ENCODE measurements around the gene RNF39.

The RNF39 gene

GRCh38 chr6:30063315-30063714, 12.3 kb downstream of the RNF39 start:
- TF ChIP-seq ZNF565 (CRISPR knock-in tag; conservative IDR thresholded peaks at IDR 0.05; ENCODE audit: low read depth) = no peak
- no peak for ATAC-seq

DNA sequence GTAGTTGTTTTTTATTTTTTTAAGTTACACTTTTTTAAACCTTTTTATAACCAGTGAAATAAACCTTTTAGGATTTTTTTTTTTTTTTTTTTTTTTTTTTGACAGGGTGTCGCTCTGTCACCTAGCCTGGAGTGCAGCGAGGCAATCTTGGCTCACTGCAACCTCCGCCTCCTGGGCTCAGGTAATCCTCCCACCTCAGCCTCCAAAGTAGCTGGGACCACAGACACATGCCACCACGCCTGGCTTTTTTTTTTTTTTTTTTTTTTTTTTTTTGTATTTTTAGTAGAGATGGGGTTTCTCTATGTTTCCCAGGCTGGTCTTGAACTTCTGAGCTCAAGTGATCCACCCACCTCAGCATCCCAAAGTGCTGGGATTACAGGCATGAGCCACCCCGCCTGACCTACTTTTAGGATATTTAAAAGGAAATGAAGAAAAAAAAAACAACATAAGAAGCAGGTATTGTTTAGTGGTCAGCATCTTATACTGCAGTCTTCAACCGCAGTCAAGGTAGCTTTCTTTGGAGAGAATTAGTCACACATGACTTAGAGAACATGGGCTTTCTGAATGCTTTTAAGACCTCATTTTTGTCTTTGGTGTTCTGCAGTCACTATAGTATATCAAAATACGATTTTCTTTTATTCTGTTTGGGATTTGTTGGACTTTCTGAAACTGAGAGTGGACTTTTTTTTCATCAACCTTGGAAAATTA, 12.9 kb downstream of the RNF39 start:
- TF ChIP-seq TOX (CRISPR knock-in tag; IDR thresholded peaks at IDR 0.05; ENCODE audit: borderline replicate concordance) = no peak
- TF ChIP-seq PPARA (CRISPR knock-in tag; IDR thresholded peaks at IDR 0.05; ENCODE audit: borderline replicate concordance) = no peak
- ATAC-seq = no peak

DNA sequence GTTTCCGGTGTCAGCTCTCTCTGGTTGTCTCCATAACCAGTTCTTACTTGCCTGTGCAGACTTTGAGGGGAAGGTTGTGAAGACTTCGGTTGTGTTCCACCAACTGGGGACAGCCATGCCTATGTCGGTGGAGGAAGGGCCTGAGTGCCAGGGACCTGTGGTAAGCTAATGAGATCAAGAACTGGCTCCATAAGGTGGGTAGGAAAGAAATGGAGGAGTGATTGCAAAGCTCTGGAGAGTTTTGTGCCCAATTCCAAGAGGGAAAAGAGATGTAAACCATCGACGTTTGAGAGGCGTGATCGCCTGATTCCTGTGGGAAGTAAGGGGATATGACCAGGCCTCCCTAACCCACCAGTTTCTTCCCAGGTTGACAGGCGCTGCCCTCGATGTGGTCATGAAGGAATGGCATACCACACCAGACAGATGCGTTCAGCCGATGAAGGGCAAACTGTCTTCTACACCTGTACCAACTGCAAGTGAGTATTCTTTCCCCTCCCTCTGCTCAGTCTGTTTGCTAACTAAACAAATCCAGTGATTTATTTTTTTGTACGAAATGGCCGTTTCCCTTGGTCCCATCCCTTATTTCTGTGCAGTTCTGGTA, 13.6 kb downstream of the RNF39 start:
- ATAC-seq = no peak; the same call in 2 of the 3 replicates
- TF ChIP-seq PPARA (CRISPR knock-in tag; IDR thresholded peaks at IDR 0.05; ENCODE audit: borderline replicate concordance) (no peak), BACH2 (CRISPR knock-in tag; IDR thresholded peaks at IDR 0.05; ENCODE audit: borderline replicate concordance) (no peak), SNAI2 (CRISPR knock-in tag; IDR thresholded peaks at IDR 0.05) (no peak), GLIS3 (CRISPR knock-in tag; IDR thresholded peaks at IDR 0.05) (no peak)

DNA sequence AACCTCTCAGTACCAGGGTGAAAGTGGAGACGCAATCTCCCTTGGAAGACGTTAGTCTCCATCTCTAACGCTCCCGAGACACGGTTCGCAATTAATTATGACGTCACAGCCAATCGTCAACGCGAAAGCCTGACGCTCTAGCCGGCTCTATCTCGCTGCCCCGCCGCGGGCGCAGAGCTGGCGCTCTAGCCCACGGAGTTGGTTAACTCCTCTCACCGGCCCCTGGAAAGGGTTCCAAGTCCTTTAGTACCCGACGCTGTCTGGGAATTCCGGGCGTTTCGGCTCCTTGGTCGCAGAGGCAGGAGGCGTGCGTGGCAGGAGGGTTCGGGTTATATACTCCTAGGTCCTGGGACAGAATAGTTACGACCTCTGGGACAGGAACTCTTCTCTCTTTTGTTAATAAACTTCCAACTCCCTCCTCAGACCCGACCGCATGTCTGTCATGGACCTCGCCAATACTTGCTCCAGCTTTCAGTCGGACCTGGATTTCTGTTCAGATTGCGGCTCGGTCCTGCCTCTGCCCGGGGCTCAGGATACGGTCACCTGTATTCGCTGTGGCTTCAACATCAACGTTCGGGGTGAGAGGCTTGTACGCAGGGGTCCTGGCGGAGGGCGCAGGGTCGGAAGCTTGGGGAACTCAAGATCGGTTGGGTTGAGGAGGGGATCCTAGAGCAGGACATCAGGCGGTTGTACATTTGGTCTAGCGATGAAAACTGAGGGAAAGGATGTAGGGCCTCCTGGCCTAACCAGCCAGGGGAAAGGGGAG, 14.3 kb downstream of the RNF39 start, which contains the start of gene POLR1H:
Gene POLR1H (plus strand): TSS at position 174 of the 766 bp plus-strand sequence. CDS start 260 bp downstream, at position 434.
- ATAC-seq = peak; percentile 98
- TF ChIP-seq, protein P1, sequence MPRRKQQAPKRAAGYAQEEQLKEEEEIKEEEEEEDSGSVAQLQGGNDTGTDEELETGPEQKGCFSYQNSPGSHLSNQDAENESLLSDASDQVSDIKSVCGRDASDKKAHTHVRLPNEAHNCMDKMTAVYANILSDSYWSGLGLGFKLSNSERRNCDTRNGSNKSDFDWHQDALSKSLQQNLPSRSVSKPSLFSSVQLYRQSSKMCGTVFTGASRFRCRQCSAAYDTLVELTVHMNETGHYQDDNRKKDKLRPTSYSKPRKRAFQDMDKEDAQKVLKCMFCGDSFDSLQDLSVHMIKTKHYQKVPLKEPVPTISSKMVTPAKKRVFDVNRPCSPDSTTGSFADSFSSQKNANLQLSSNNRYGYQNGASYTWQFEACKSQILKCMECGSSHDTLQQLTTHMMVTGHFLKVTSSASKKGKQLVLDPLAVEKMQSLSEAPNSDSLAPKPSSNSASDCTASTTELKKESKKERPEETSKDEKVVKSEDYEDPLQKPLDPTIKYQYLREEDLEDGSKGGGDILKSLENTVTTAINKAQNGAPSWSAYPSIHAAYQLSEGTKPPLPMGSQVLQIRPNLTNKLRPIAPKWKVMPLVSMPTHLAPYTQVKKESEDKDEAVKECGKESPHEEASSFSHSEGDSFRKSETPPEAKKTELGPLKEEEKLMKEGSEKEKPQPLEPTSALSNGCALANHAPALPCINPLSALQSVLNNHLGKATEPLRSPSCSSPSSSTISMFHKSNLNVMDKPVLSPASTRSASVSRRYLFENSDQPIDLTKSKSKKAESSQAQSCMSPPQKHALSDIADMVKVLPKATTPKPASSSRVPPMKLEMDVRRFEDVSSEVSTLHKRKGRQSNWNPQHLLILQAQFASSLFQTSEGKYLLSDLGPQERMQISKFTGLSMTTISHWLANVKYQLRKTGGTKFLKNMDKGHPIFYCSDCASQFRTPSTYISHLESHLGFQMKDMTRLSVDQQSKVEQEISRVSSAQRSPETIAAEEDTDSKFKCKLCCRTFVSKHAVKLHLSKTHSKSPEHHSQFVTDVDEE (CRISPR knock-in tag; IDR thresholded peaks at IDR 0.05) = peak; percentile 41; the same call in 1 of the 2 replicates
- TF ChIP-seq ESRRG (CRISPR knock-in tag; IDR thresholded peaks at IDR 0.05) = no peak
- TF ChIP-seq ZFP3 (CRISPR knock-in tag; IDR thresholded peaks at IDR 0.05) = peak; percentile 72; the same call in 1 of the 2 replicates
- 0 out of 2 replicates have a peak, but pooled peaks have one; percentile 44 for TF ChIP-seq ZNF565 (CRISPR knock-in tag; conservative IDR thresholded peaks at IDR 0.05; ENCODE audit: low read depth)
- TF ChIP-seq CSDC2 (CRISPR knock-in tag; IDR thresholded peaks at IDR 0.05) = peak; percentile 57; the same call in 1 of the 2 replicates

DNA sequence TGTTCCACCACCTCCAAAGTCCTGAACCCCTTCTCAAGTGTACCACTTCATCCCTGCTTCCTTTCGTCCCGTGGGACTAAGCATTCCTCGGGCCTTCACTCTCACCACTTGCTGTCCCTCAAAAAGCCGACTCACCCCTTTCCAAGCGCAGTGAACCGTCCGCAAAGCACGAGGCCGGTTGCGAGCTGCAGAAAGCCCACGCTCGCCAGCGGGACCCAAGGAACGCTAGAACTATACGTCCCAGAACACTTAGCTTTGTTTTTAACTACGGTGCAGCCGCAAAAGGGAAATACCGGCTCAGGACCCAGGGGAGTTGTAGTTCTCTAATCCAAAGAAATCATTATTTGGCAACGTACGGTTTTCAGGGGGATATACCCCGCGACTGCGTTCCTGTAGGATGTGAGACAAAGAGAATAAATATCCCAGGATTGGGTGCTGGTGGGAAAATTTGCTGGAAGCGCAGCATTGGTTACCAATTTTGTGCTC, 14.9 kb downstream of the RNF39 start:
- TF ChIP-seq ZNF565 (CRISPR knock-in tag; conservative IDR thresholded peaks at IDR 0.05; ENCODE audit: low read depth) = no peak
- TF ChIP-seq ARNTL (CRISPR knock-in tag; IDR thresholded peaks at IDR 0.05; ENCODE audit: borderline replicate concordance, low read depth) = no peak
- TF ChIP-seq, protein P2, sequence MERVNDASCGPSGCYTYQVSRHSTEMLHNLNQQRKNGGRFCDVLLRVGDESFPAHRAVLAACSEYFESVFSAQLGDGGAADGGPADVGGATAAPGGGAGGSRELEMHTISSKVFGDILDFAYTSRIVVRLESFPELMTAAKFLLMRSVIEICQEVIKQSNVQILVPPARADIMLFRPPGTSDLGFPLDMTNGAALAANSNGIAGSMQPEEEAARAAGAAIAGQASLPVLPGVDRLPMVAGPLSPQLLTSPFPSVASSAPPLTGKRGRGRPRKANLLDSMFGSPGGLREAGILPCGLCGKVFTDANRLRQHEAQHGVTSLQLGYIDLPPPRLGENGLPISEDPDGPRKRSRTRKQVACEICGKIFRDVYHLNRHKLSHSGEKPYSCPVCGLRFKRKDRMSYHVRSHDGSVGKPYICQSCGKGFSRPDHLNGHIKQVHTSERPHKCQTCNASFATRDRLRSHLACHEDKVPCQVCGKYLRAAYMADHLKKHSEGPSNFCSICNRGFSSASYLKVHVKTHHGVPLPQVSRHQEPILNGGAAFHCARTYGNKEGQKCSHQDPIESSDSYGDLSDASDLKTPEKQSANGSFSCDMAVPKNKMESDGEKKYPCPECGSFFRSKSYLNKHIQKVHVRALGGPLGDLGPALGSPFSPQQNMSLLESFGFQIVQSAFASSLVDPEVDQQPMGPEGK (CRISPR knock-in tag; IDR thresholded peaks at IDR 0.05; ENCODE audit: borderline replicate concordance) = no peak
- no peak for TF ChIP-seq ZNF70 (CRISPR knock-in tag; IDR thresholded peaks at IDR 0.05)
- no peak for TF ChIP-seq GLIS3 (CRISPR knock-in tag; IDR thresholded peaks at IDR 0.05)
- TF ChIP-seq ESRRG (CRISPR knock-in tag; IDR thresholded peaks at IDR 0.05) = no peak
- ATAC-seq = peak; percentile 15

DNA sequence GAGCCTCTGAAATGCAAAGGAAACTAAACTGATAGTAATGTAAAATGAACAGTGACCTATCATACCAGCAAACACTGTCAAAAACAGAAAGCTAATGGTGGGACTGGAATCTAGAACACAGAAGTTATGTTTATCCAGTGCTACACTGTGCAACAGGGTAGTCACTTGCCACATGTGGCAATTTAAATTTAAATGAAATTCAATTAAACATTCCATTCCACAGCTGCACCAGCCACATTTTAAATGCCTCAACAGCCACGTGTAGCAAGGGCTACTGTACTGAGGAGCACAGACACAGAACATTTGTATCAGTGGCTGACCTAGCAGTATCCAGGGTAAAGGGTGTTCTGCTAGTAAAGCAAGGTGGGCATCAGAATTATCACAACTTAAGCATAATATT, 20.1 kb downstream of the RNF39 start:
- no peak for ATAC-seq
- no peak for TF ChIP-seq ZFP30 (CRISPR knock-in tag; IDR thresholded peaks at IDR 0.05)

GRCh38 chr6:30053682-30054081, 21.9 kb downstream of the RNF39 start:
- TF ChIP-seq SNAI2 (CRISPR knock-in tag; IDR thresholded peaks at IDR 0.05) = no peak
- TF ChIP-seq ZNF565 (CRISPR knock-in tag; conservative IDR thresholded peaks at IDR 0.05; ENCODE audit: low read depth) = no peak
- no peak for TF ChIP-seq CSDC2 (CRISPR knock-in tag; IDR thresholded peaks at IDR 0.05)
- no peak for TF ChIP-seq ZFP3 (CRISPR knock-in tag; IDR thresholded peaks at IDR 0.05)
- no peak for TF ChIP-seq BACH2 (CRISPR knock-in tag; IDR thresholded peaks at IDR 0.05; ENCODE audit: borderline replicate concordance)
- no peak for TF ChIP-seq TCF4 (CRISPR knock-in tag; IDR thresholded peaks at IDR 0.05; ENCODE audit: borderline replicate concordance)
- no peak for TF ChIP-seq ZNF70 (CRISPR knock-in tag; IDR thresholded peaks at IDR 0.05)
- TF ChIP-seq PPARA (CRISPR knock-in tag; IDR thresholded peaks at IDR 0.05; ENCODE audit: borderline replicate concordance) = no peak
- no peak for TF ChIP-seq RARB (CRISPR knock-in tag; IDR thresholded peaks at IDR 0.05)
- TF ChIP-seq ESRRG (CRISPR knock-in tag; IDR thresholded peaks at IDR 0.05) = no peak
- TF ChIP-seq ZFP30 (CRISPR knock-in tag; IDR thresholded peaks at IDR 0.05) = no peak
- TF ChIP-seq ARNTL (CRISPR knock-in tag; IDR thresholded peaks at IDR 0.05; ENCODE audit: borderline replicate concordance, low read depth) = no peak
- TF ChIP-seq, protein P1 (CRISPR knock-in tag; IDR thresholded peaks at IDR 0.05) = no peak
- TF ChIP-seq OSR1 (CRISPR knock-in tag; IDR thresholded peaks at IDR 0.05) = no peak
- no peak for ATAC-seq
